Measurements from ENCODE around the gene KCNA2. TPM values are rescaled to one million over a fixed set of nuclear protein-coding genes. Genes with fewer than 3 reads are reported as not detected.

The KCNA2 gene
- polyA plus RNA-seq, 1 donor (not counting 4 experiments of a cell fraction or from before 2014, with no cell fraction given), result 0.03 TPM

GRCh38 chr1:110579460-110579859 is 26.7 kb downstream of the KCNA2 start:
- H2AFZ ChIP-seq (ENCODE audit: control insufficient read depth, low read length), result no peak overlapping the region
- dilution Hi-C loops (cut with MboI; ENCODE audit: extremely low pct_ligation_motif_present, low sequenced_read_pairs), result no loop called here

GRCh38 chr1:110576441-110576840 is 29.7 kb downstream of the KCNA2 start:
- FAIRE-seq (no peak), DNase-seq (ENCODE audit: low read depth, low spot score) (no peak)
- Histone ChIP-seq H3K9me1 (ENCODE audit: control insufficient read depth, extremely low read depth, insufficient read depth, low read length) (no peaks in the 10 kb centered on the region), H3K4me3 (ENCODE audit: control insufficient read depth in 2 of 3, extremely low read depth in 1 of 3, insufficient read depth in 2 of 3, low read depth in 1 of 3, low read length in 3 of 3) (no peak overlapping the region), H3K9me3 (ENCODE audit: control insufficient read depth, low read depth, low read length) (no peaks in the 10 kb centered on the region), H3K36me3 (ENCODE audit: control insufficient read depth in 2 of 2, extremely low read depth in 1 of 2, insufficient read depth in 2 of 2, low read length in 2 of 2) (no peaks in the 10 kb centered on the region), H3K79me2 (ENCODE audit: control insufficient read depth, insufficient read depth, low read length) (no peaks in the 10 kb centered on the region), H3K4me2 (ENCODE audit: control insufficient read depth, extremely low read depth, insufficient read depth, low read depth, low read length) (no peak overlapping the region), H4K20me1 (ENCODE audit: control insufficient read depth, extremely low read depth, insufficient read depth, low read length) (no peaks in the 10 kb centered on the region), H3K9ac (ENCODE audit: control insufficient read depth, extremely low read depth, insufficient read depth, low read length) (no peak overlapping the region), H3K27ac (ENCODE audit: control insufficient read depth, insufficient read depth, low read length) (no peak overlapping the region), H2AFZ (ENCODE audit: control insufficient read depth, low read length) (no peak overlapping the region), H3K4me1 (ENCODE audit: control insufficient read depth, extremely low read depth, insufficient read depth, low read length) (no peaks in the 10 kb centered on the region), H3K27me3 (ENCODE audit: control insufficient read depth, extremely low read depth, insufficient read depth, low read length) (no peaks in the 10 kb centered on the region)
- TF ChIP-seq EZH2 (IDR thresholded peaks at IDR 0.05; ENCODE audit: low read length), result no peak
- TF ChIP-seq, protein P1, sequence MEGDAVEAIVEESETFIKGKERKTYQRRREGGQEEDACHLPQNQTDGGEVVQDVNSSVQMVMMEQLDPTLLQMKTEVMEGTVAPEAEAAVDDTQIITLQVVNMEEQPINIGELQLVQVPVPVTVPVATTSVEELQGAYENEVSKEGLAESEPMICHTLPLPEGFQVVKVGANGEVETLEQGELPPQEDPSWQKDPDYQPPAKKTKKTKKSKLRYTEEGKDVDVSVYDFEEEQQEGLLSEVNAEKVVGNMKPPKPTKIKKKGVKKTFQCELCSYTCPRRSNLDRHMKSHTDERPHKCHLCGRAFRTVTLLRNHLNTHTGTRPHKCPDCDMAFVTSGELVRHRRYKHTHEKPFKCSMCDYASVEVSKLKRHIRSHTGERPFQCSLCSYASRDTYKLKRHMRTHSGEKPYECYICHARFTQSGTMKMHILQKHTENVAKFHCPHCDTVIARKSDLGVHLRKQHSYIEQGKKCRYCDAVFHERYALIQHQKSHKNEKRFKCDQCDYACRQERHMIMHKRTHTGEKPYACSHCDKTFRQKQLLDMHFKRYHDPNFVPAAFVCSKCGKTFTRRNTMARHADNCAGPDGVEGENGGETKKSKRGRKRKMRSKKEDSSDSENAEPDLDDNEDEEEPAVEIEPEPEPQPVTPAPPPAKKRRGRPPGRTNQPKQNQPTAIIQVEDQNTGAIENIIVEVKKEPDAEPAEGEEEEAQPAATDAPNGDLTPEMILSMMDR (optimal IDR thresholded peaks at IDR 0.05 in 1 of 3, IDR thresholded peaks at IDR 0.05 in 1 of 3, conservative IDR thresholded peaks at IDR 0.05 in 1 of 3; ENCODE audit: extremely low read depth in 1 of 3, insufficient read depth in 2 of 3, low read length in 3 of 3), result no peak
- dilution Hi-C loops (cut with MboI; ENCODE audit: extremely low pct_ligation_motif_present, low sequenced_read_pairs), result no loop called here

More at GRCh38 chr1:110579460-110579859, 26.7 kb downstream of the KCNA2 start:
- Histone ChIP-seq H3K4me3 (ENCODE audit: control insufficient read depth in 2 of 3, extremely low read depth in 1 of 3, insufficient read depth in 2 of 3, low read depth in 1 of 3, low read length in 3 of 3) (no peak overlapping the region), H4K20me1 (ENCODE audit: control insufficient read depth, extremely low read depth, insufficient read depth, low read length) (no peaks in the 10 kb centered on the region), H3K4me1 (ENCODE audit: control insufficient read depth, extremely low read depth, insufficient read depth, low read length) (no peaks in the 10 kb centered on the region), H3K9me3 (ENCODE audit: control insufficient read depth, low read depth, low read length) (no peaks in the 10 kb centered on the region), H3K4me2 (ENCODE audit: control insufficient read depth, extremely low read depth, insufficient read depth, low read depth, low read length) (no peak overlapping the region), H3K9ac (ENCODE audit: control insufficient read depth, extremely low read depth, insufficient read depth, low read length) (no peak overlapping the region), H3K27me3 (ENCODE audit: control insufficient read depth, extremely low read depth, insufficient read depth, low read length) (peaks cover 4% of the 10 kb centered on the region), H3K9me1 (ENCODE audit: control insufficient read depth, extremely low read depth, insufficient read depth, low read length) (no peaks in the 10 kb centered on the region), H3K36me3 (ENCODE audit: control insufficient read depth in 2 of 2, extremely low read depth in 1 of 2, insufficient read depth in 2 of 2, low read length in 2 of 2) (no peaks in the 10 kb centered on the region), H3K79me2 (ENCODE audit: control insufficient read depth, insufficient read depth, low read length) (no peaks in the 10 kb centered on the region), H3K27ac (ENCODE audit: control insufficient read depth, insufficient read depth, low read length) (no peak overlapping the region)
- TF ChIP-seq EZH2 (IDR thresholded peaks at IDR 0.05; ENCODE audit: low read length), result no peak
- FAIRE-seq (no peak), DNase-seq (ENCODE audit: low read depth, low spot score) (no peak)

DNA sequence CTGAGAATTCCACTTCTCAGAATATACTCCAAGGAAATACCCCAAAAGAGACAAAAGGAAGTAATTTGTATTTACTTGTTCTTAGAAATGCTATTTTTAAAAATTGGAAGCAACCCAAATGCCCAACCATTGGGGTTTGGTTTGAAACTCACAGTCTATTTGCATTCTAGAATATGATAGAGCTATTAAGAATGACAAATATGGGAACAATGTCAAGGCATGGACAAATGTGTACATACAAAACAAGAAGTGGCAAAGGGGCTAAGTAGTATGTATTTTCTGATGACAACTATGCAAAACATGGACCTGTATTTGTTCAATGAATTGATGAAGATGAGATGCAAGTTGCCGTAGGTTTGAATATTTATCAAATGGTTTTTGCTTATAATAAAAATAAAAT is 32.8 kb downstream of the KCNA2 start:
- Histone ChIP-seq H3K27me3 (ENCODE audit: control insufficient read depth, extremely low read depth, insufficient read depth, low read length) (peaks cover 6% of the 10 kb centered on the region), H3K9me3 (ENCODE audit: control insufficient read depth, low read depth, low read length) (no peaks in the 10 kb centered on the region), H4K20me1 (ENCODE audit: control insufficient read depth, extremely low read depth, insufficient read depth, low read length) (no peaks in the 10 kb centered on the region), H3K4me1 (ENCODE audit: control insufficient read depth, extremely low read depth, insufficient read depth, low read length) (no peaks in the 10 kb centered on the region), H3K9me1 (ENCODE audit: control insufficient read depth, extremely low read depth, insufficient read depth, low read length) (no peaks in the 10 kb centered on the region), H3K4me3 (ENCODE audit: control insufficient read depth in 2 of 3, extremely low read depth in 1 of 3, insufficient read depth in 2 of 3, low read depth in 1 of 3, low read length in 3 of 3) (no peak overlapping the region), H3K79me2 (ENCODE audit: control insufficient read depth, insufficient read depth, low read length) (no peaks in the 10 kb centered on the region), H3K27ac (ENCODE audit: control insufficient read depth, insufficient read depth, low read length) (no peak overlapping the region), H3K9ac (ENCODE audit: control insufficient read depth, extremely low read depth, insufficient read depth, low read length) (no peak overlapping the region), H3K4me2 (ENCODE audit: control insufficient read depth, extremely low read depth, insufficient read depth, low read depth, low read length) (no peak overlapping the region), H2AFZ (ENCODE audit: control insufficient read depth, low read length) (no peak overlapping the region), H3K36me3 (ENCODE audit: control insufficient read depth in 2 of 2, extremely low read depth in 1 of 2, insufficient read depth in 2 of 2, low read length in 2 of 2) (no peaks in the 10 kb centered on the region)
- no peak for DNase-seq (ENCODE audit: low read depth, low spot score)
- FAIRE-seq, result no peak
- dilution Hi-C loops (cut with MboI; ENCODE audit: extremely low pct_ligation_motif_present, low sequenced_read_pairs), result no loop called here
- TF ChIP-seq, protein P1 (optimal IDR thresholded peaks at IDR 0.05 in 1 of 3, IDR thresholded peaks at IDR 0.05 in 1 of 3, conservative IDR thresholded peaks at IDR 0.05 in 1 of 3; ENCODE audit: extremely low read depth in 1 of 3, insufficient read depth in 2 of 3, low read length in 3 of 3), result no peak
- TF ChIP-seq EZH2 (IDR thresholded peaks at IDR 0.05; ENCODE audit: low read length), result no peak

Data from keratinocyte (primary cell).